Measurements from ENCODE around the gene RELL2.

Gene RELL2

GRCh38 chr5:141669520-141669919 is 32.7 kb downstream of the RELL2 start:
- no peak overlapping the region for H3K27ac ChIP-seq (ENCODE audit: low read depth, low read length)
- H3K27me3 ChIP-seq (ENCODE audit: control insufficient read depth, low read length): no peaks in the 10 kb centered on the region
- TF ChIP-seq CTCF (IDR thresholded peaks at IDR 0.05; ENCODE audit: low read depth, low read length, poor library complexity, severe bottlenecking) (peak; percentile 38), EZH2phosphoT487 (IDR thresholded peaks at IDR 0.05; ENCODE audit: borderline replicate concordance, low read length) (no peak)
- H4K20me1 ChIP-seq (ENCODE audit: control insufficient read depth, insufficient read depth, low read depth, low read length): no peaks in the 10 kb centered on the region
- no peak overlapping the region for H3K4me3 ChIP-seq (ENCODE audit: low read length)
- no peaks in the 10 kb centered on the region for H3K9me3 ChIP-seq (ENCODE audit: control insufficient read depth, insufficient read depth, low read length)
- no peaks in the 10 kb centered on the region for H3K36me3 ChIP-seq (ENCODE audit: control insufficient read depth, low read length)
- no peaks in the 10 kb centered on the region; the same call in 1 of the 2 replicates for H3F3A ChIP-seq (ENCODE audit: control insufficient read depth, insufficient read depth)
- H3K4me2 ChIP-seq (ENCODE audit: low read length): no peak overlapping the region
- no peaks in the 10 kb centered on the region for H3K79me2 ChIP-seq (ENCODE audit: control insufficient read depth, low read length)
- no peaks in the 10 kb centered on the region for H3K9me2 ChIP-seq (replicated peaks; ENCODE audit: control insufficient read depth, low read length)
- peaks cover 5% of the 10 kb centered on the region for H3K4me1 ChIP-seq (ENCODE audit: control insufficient read depth, low read length)

GRCh38 chr5:141672071-141672840 is 35.5 kb downstream of the RELL2 start:
- H3F3A ChIP-seq (ENCODE audit: control insufficient read depth, insufficient read depth): no peaks in the 10 kb centered on the region
- no peaks in the 10 kb centered on the region for H3K9me3 ChIP-seq (ENCODE audit: control insufficient read depth, insufficient read depth, low read length)
- H3K9me2 ChIP-seq (replicated peaks; ENCODE audit: control insufficient read depth, low read length): no peaks in the 10 kb centered on the region
- peaks cover 6% of the 10 kb centered on the region; the same call in 1 of the 2 replicates for H3K27me3 ChIP-seq (ENCODE audit: control insufficient read depth, low read length)
- H4K20me1 ChIP-seq (ENCODE audit: control insufficient read depth, insufficient read depth, low read depth, low read length): no peaks in the 10 kb centered on the region
- no peak overlapping the region for H3K4me3 ChIP-seq (ENCODE audit: low read length)
- no peak overlapping the region for H3K27ac ChIP-seq (ENCODE audit: low read depth, low read length)
- H3K4me1 ChIP-seq (ENCODE audit: control insufficient read depth, low read length): no peaks in the 10 kb centered on the region
- H3K4me2 ChIP-seq (ENCODE audit: low read length): no peak overlapping the region
- no peaks in the 10 kb centered on the region for H3K36me3 ChIP-seq (ENCODE audit: control insufficient read depth, low read length)
- no peak for TF ChIP-seq CTCF (IDR thresholded peaks at IDR 0.05; ENCODE audit: low read depth, low read length, poor library complexity, severe bottlenecking)
- no peak for TF ChIP-seq EZH2phosphoT487 (IDR thresholded peaks at IDR 0.05; ENCODE audit: borderline replicate concordance, low read length)
- H3K79me2 ChIP-seq (ENCODE audit: control insufficient read depth, low read length): no peaks in the 10 kb centered on the region

- Histone ChIP-seq H3K27me3 (ENCODE audit: control insufficient read depth, low read length) (peaks cover 6% of the 10 kb centered on the region; the same call in 1 of the 2 replicates), H3K4me3 (ENCODE audit: low read length) (no peak overlapping the region), H3K9me2 (replicated peaks; ENCODE audit: control insufficient read depth, low read length) (no peaks in the 10 kb centered on the region), H3K27ac (ENCODE audit: low read depth, low read length) (no peak overlapping the region), H3K4me1 (ENCODE audit: control insufficient read depth, low read length) (no peaks in the 10 kb centered on the region), H3K4me2 (ENCODE audit: low read length) (no peak overlapping the region), H3K36me3 (ENCODE audit: control insufficient read depth, low read length) (no peaks in the 10 kb centered on the region), H3K9me3 (ENCODE audit: control insufficient read depth, insufficient read depth, low read length) (no peaks in the 10 kb centered on the region), H3K79me2 (ENCODE audit: control insufficient read depth, low read length) (no peaks in the 10 kb centered on the region), H3F3A (ENCODE audit: control insufficient read depth, insufficient read depth) (no peaks in the 10 kb centered on the region), H4K20me1 (ENCODE audit: control insufficient read depth, insufficient read depth, low read depth, low read length) (no peaks in the 10 kb centered on the region)
- TF ChIP-seq CTCF (IDR thresholded peaks at IDR 0.05; ENCODE audit: low read depth, low read length, poor library complexity, severe bottlenecking): no peak
- TF ChIP-seq EZH2phosphoT487 (IDR thresholded peaks at IDR 0.05; ENCODE audit: borderline replicate concordance, low read length): no peak
Measured at GRCh38 chr5:141672841-141673813, 36.3 kb downstream of the RELL2 start.

All from DOHH2 (cell line).